Smooth muscle cell (in vitro differentiated cells): ENCODE results near the gene SLC25A17. TPM values are rescaled to one million over a fixed set of nuclear protein-coding genes. Genes with fewer than 3 reads are reported as not detected.
"Not testable (repeated sequence)": the region's sequence is repeated elsewhere in the genome, so short reads cannot be mapped to it uniquely, and the experiment has no call there.

Experiments
- DNase-seq: peaks from one replicate; lab custom pipeline; 2025; ENCODE audit not compliant: unreplicated experiment; lab: John Stamatoyannopoulos, UW
- H2AFZ ChIP-seq: fragments of 200-600 bp; sonication (generic); 2 replicates; pipeline ENCODE4 v1.6.0; 2016; ENCODE audit warnings: antibody characterized with exemption, low read depth, mild to moderate bottlenecking
- H3F3A ChIP-seq: fragments of 200-600 bp; sonication (generic); 2 replicates; pipeline ENCODE4 v1.6.0; 2017; ENCODE audit warnings: antibody characterized with exemption, low read depth
- H3K27ac ChIP-seq: fragments of 200-600 bp; sonication (generic); 2 replicates; pipeline ENCODE4 v1.5.1; 2016; ENCODE audit warnings: low read depth, mild to moderate bottlenecking
- H3K27me3 ChIP-seq: fragments of 200-600 bp; sonication (generic); 2 replicates; pipeline ENCODE4 v1.6.1; 2016; ENCODE audit warnings: low read depth, mild to moderate bottlenecking
- H3K36me3 ChIP-seq: fragments of 200-600 bp; sonication (generic); 2 replicates; pipeline ENCODE4 v1.5.1; 2016; ENCODE audit warnings: low read depth
- H3K4me1 ChIP-seq: fragments of 200-600 bp; sonication (generic); 2 replicates; pipeline ENCODE4 v1.5.1; 2016; ENCODE audit warnings: low read depth
- H3K4me2 ChIP-seq: fragments of 200-600 bp; sonication (generic); 2 replicates; pipeline ENCODE4 v1.6.0; 2016; ENCODE audit warnings: mild to moderate bottlenecking
- H3K4me3 ChIP-seq: fragments of 200-600 bp; sonication (generic); 2 replicates; pipeline ENCODE4 v1.5.1; 2016; ENCODE audit warnings: mild to moderate bottlenecking
- H3K79me2 ChIP-seq: fragments of 200-600 bp; sonication (generic); 2 replicates; pipeline ENCODE4 v1.6.0; 2016; ENCODE audit warnings: low read depth, mild to moderate bottlenecking
- H3K9ac ChIP-seq: fragments of 200-600 bp; sonication (generic); 2 replicates; pipeline ENCODE4 v1.6.0; 2016; ENCODE audit warnings: low read depth
- H3K9me3 ChIP-seq: fragments of 200-600 bp; sonication (generic); replicated peaks from 2 replicates; pipeline ENCODE4 v1.5.1; 2016; ENCODE audit warnings: low read depth
- H4K20me1 ChIP-seq: fragments of 200-600 bp; sonication (generic); 2 replicates; pipeline ENCODE4 v1.6.0; 2016; ENCODE audit warnings: low read depth
- CTCF ChIP-seq: fragments of 200-600 bp; sonication (generic); IDR thresholded peaks from 2 replicates; pipeline ENCODE4 v1.5.1; 2017; ENCODE audit warnings: borderline replicate concordance, mild to moderate bottlenecking, antibody characterized with exemption; ENCODE audit not compliant: insufficient read depth, poor library complexity, severe bottlenecking
- WGBS: methylation state at CpG from one replicate; pipeline ENCODE4 v1.1.7; 2016; ENCODE audit warnings: low lambda C conversion rate; 5-methylcytosine and 5-hydroxymethylcytosine counted together
- polyA plus RNA-seq: library from polyadenylated mRNA; unstranded; fragments of >200 nt; fragmentation: Nextera tagmentation; extraction: Ambion mirVana; gene quantifications from 2 replicates; pipeline ENCODE4 v1.2.1, GENCODE V29; 2016
- total RNA-seq: library from RNA; depleted of rRNA; stranded (reverse); fragments of >200 nt; gene quantifications from 2 replicates; pipeline ENCODE4 v1.2.3, GENCODE V29; 2014

Gene SLC25A17
- total and polyA plus RNA-seq, 2 experiments from 2014 or later: 28.9 to 31.5 TPM

DNA sequence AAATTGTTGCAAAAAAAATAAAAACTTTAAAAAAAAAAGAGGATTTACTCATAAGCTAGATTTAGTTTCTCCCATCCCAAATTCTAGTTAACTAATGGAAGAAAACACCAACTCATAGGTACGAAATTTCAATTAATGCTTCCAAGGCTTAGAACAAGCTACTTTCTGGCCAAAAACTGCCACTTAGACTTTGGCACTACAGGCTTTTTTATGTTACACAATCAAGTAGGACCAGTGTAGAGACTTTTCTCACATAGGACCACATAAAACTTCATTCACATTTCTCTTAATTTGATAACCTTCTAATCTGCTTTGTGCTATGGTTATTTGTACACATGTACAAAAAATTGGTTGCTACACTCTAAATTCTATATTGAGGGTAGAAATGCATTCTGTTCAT, 34.2 kb upstream of the SLC25A17 start:
- DNase-seq: no peak
- 92% methylated on average over 1 of the region's 1 CpG for WGBS
- Histone ChIP-seq H3K4me3 (peak overlapping the region; percentile 91), H2AFZ (no peak overlapping the region), H3K9me3 (no peaks in the 10 kb centered on the region), H3K36me3 (peaks cover 9% of the 10 kb centered on the region), H3K27me3 (no peaks in the 10 kb centered on the region), H3K27ac (peak overlapping the region; percentile 98), H3F3A (no peaks in the 10 kb centered on the region), H3K79me2 (peaks cover 91% of the 10 kb centered on the region), H3K9ac (peak overlapping the region; percentile 58), H4K20me1 (peaks cover 64% of the 10 kb centered on the region), H3K4me1 (peaks cover 42% of the 10 kb centered on the region), H3K4me2 (peak overlapping the region; percentile 89)
- no peak for TF ChIP-seq CTCF

DNA sequence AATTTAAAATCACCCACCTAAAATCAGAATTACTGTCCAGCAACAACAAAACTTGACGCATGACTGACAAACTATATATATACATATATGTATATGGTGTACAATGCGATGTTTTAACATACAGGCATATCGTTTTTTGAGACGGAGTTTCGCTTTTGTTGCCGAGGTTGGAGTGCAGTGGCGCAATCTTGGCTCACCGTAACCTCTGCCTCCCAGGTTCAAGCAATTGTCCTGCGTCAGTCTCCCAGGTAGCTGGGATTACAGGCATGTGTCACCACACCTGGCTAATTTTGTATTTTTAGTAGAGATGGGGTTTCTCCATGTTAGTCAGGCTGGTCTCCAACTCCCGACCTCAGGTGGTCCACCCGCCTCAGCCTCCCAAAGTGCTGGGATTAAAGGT, 26.7 kb upstream of the SLC25A17 start:
- H3K9me3 ChIP-seq, H3F3A ChIP-seq, H3K4me1 ChIP-seq, H3K27me3 ChIP-seq, H3K4me3 ChIP-seq, H3K4me2 ChIP-seq, DNase-seq, H3K9ac ChIP-seq, H3K27ac ChIP-seq, H2AFZ ChIP-seq: not testable (repeated sequence)
- Histone ChIP-seq H3K79me2 (peaks cover 95% of the 10 kb centered on the region), H4K20me1 (peaks cover 70% of the 10 kb centered on the region), H3K36me3 (peaks cover 43% of the 10 kb centered on the region)
- 96% methylated on average over 11 of the region's 11 CpGs for WGBS

DNA sequence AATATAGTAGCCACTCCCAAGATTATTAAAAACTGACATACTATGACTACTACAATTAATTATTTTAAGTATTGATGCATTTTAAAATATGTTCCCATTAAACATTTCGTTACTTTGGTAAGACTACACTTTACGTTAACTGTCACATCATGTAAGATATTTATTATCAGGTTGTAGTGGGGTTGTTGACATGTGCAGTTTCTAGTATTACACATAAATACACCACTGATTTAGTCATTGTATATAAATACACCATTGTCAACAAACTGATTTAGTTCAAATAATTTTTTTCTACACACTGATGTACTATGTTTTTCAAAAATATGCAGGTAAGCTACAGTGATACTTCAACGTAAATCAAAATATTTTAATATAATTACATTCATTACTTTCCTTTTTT, 25.8 kb upstream of the SLC25A17 start:
- Histone ChIP-seq H3K4me1 (no peaks in the 10 kb centered on the region), H4K20me1 (peaks cover 66% of the 10 kb centered on the region), H3K9ac (no peak overlapping the region), H3K4me3 (no peak overlapping the region), H3K9me3 (no peaks in the 10 kb centered on the region), H3F3A (no peaks in the 10 kb centered on the region), H3K4me2 (no peak overlapping the region), H3K27ac (no peak overlapping the region), H2AFZ (no peak overlapping the region), H3K36me3 (peaks cover 48% of the 10 kb centered on the region), H3K79me2 (peaks cover 91% of the 10 kb centered on the region), H3K27me3 (no peaks in the 10 kb centered on the region)
- TF ChIP-seq CTCF: no peak
- 98% methylated on average over 3 of the region's 3 CpGs for WGBS
- DNase-seq: no peak

GRCh38 chr22:40838486-40838885, 19.3 kb upstream of the SLC25A17 start:
- Histone ChIP-seq H3K9me3 (no peaks in the 10 kb centered on the region), H3K9ac (no peak overlapping the region), H3K27me3 (no peaks in the 10 kb centered on the region), H3F3A (no peaks in the 10 kb centered on the region), H3K4me1 (no peaks in the 10 kb centered on the region), H3K79me2 (peaks cover 71% of the 10 kb centered on the region), H3K27ac (no peak overlapping the region), H3K36me3 (peaks cover 51% of the 10 kb centered on the region), H3K4me2 (no peak overlapping the region), H2AFZ (no peak overlapping the region), H4K20me1 (peaks cover 60% of the 10 kb centered on the region), H3K4me3 (no peak overlapping the region)
- TF ChIP-seq CTCF: no peak
- 95% methylated on average over 3 of the region's 3 CpGs for WGBS
- DNase-seq: no peak
